ENCODE results near the gene SUDS3.

SUDS3 gene

DNA sequence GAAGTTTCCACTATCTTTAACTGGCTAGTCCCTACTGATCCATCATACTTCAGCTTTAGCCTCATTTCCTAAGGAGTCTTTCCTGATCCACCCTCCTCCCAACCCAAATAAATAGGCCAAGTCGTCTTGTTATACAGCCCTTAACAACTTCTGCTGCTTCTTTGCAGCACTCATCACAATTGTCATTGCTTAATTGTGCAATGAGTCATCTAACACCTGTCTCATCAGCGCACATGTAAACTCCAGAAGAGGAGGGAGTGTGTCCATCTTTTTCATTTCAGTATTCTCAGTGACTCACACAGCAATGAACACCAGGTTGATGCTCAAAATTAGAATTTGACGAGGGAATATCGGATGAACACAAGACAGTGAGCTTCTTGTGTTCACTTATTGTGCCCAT is 87.3 kb downstream of the SUDS3 start:
- Mint-ChIP-seq H3K4me3 (no peak overlapping the region), H3K9me3 (peaks cover 19% of the 10 kb centered on the region), H3K27ac (no peak overlapping the region), H3K4me1 (ENCODE audit: low read depth) (no peaks in the 10 kb centered on the region), H3K36me3 (ENCODE audit: low read depth) (no peaks in the 10 kb centered on the region), H3K27me3 (peaks cover 2% of the 10 kb centered on the region)
- intact Hi-C loops (cut with micrococcal nuclease): no loop called here

DNA sequence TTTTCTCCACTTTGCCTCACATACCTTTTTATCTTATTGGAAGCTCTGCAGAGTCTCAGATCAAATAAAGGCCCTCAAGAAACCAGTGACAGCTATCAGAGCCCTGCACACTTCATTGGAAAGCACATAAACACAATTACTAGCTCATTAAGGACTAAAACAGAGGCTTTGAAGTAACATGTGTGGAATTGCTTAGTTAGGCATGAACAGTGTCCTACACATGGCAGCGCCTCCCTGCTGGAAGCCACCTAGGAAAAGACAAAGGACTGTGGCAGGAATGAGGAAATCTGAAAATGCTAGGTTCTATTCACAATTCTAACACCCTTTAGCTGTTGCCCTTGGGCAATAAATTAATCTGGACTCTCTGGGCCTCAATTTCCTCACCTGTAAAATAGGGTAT is 89.4 kb downstream of the SUDS3 start:
- H3K9me3 Mint-ChIP-seq: peaks cover 6% of the 10 kb centered on the region
- intact Hi-C loops (cut with micrococcal nuclease): no loop called here
- no peaks in the 10 kb centered on the region for H3K4me1 Mint-ChIP-seq (ENCODE audit: low read depth)
- no peaks in the 10 kb centered on the region for H3K36me3 Mint-ChIP-seq (ENCODE audit: low read depth)
- H3K4me3 Mint-ChIP-seq: no peak overlapping the region
- H3K27ac Mint-ChIP-seq: no peak overlapping the region
- H3K27me3 Mint-ChIP-seq: peaks cover 2% of the 10 kb centered on the region
